BE2C (cell line): Measurements from ENCODE around the gene PLOD2.

ENCODE experiments used
- DNase-seq: peaks from one replicate; pipeline ENCODE4 v3.0.0-alpha.2; 2020
- H3K27me3 ChIP-seq: fragments of 250-450 bp; sonication (Bioruptor Pico); 2 replicates; pipeline ENCODE4 v1.5.1; 2020; ENCODE audit warnings: mild to moderate bottlenecking
- H3K36me3 ChIP-seq: fragments of 250-450 bp; sonication (Bioruptor Pico); 2 replicates; pipeline ENCODE4 v1.5.1; 2020; ENCODE audit warnings: mild to moderate bottlenecking
- H3K4me1 ChIP-seq: fragments of 250-450 bp; sonication (Bioruptor Pico); 2 replicates; pipeline ENCODE4 v1.5.1; 2020
- H3K4me3 ChIP-seq: 2 replicates; pipeline ENCODE4 v1.5.1; 2011; ENCODE audit warnings: low read depth, low read length
- H3K9me3 ChIP-seq: fragments of 250-450 bp; sonication (Bioruptor Pico); 2 replicates; pipeline ENCODE4 v1.5.1; 2020
- CTCF ChIP-seq: IDR thresholded peaks from 2 replicates; pipeline ENCODE4 v1.5.1; 2012; ENCODE audit warnings: mild to moderate bottlenecking, low read depth, low read length

The PLOD2 gene

GRCh38 chr3:146088840-146089239 is 72.1 kb downstream of the PLOD2 start:
- H3K4me3 ChIP-seq: no peak overlapping the region
- no peak for TF ChIP-seq CTCF
- no peak for DNase-seq
- H3K36me3 ChIP-seq: no peaks in the 10 kb centered on the region
- H3K9me3 ChIP-seq: no peaks in the 10 kb centered on the region
- H3K4me1 ChIP-seq: no peaks in the 10 kb centered on the region
- no peaks in the 10 kb centered on the region for H3K27me3 ChIP-seq

GRCh38 chr3:146087116-146087515 is 73.9 kb downstream of the PLOD2 start:
- Histone ChIP-seq H3K9me3 (no peaks in the 10 kb centered on the region), H3K27me3 (no peaks in the 10 kb centered on the region), H3K4me3 (no peak overlapping the region), H3K4me1 (no peaks in the 10 kb centered on the region), H3K36me3 (no peaks in the 10 kb centered on the region)
- no peak for DNase-seq
- TF ChIP-seq CTCF: no peak

GRCh38 chr3:146086211-146086610 is 74.8 kb downstream of the PLOD2 start:
- H3K27me3 ChIP-seq: no peaks in the 10 kb centered on the region
- H3K4me3 ChIP-seq: no peak overlapping the region
- H3K4me1 ChIP-seq: no peaks in the 10 kb centered on the region
- no peak for TF ChIP-seq CTCF
- no peak for DNase-seq
- no peaks in the 10 kb centered on the region for H3K36me3 ChIP-seq
- H3K9me3 ChIP-seq: no peaks in the 10 kb centered on the region

DNA sequence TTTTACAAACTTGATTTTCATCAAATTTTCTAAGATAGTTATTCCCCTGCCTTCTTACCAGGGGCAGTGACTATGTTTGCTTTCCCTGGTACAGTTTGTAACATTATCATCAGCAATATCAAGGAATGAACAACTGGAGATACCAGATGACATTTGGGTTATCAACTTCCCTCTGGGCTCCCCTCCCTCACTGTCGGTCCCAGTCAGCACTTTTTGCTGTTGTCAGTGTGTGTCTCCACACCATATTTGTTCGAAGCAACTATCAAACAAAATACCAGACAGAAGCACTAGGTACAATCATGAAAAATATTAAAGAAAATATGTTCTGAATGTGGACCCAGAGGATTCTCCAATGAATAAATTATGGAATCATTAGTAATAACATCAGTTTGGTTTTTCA is 75.3 kb downstream of the PLOD2 start:
- H3K4me1 ChIP-seq: no peaks in the 10 kb centered on the region
- no peaks in the 10 kb centered on the region for H3K9me3 ChIP-seq
- H3K36me3 ChIP-seq: no peaks in the 10 kb centered on the region
- no peak for TF ChIP-seq CTCF
- H3K27me3 ChIP-seq: no peaks in the 10 kb centered on the region
- no peak for DNase-seq
- H3K4me3 ChIP-seq: no peak overlapping the region

GRCh38 chr3:146080578-146080977 is 80.4 kb downstream of the PLOD2 start:
- DNase-seq: no peak
- H3K27me3 ChIP-seq: no peaks in the 10 kb centered on the region
- H3K4me3 ChIP-seq: no peak overlapping the region
- no peaks in the 10 kb centered on the region for H3K4me1 ChIP-seq
- no peaks in the 10 kb centered on the region for H3K9me3 ChIP-seq
- no peaks in the 10 kb centered on the region for H3K36me3 ChIP-seq
- no peak for TF ChIP-seq CTCF

DNA sequence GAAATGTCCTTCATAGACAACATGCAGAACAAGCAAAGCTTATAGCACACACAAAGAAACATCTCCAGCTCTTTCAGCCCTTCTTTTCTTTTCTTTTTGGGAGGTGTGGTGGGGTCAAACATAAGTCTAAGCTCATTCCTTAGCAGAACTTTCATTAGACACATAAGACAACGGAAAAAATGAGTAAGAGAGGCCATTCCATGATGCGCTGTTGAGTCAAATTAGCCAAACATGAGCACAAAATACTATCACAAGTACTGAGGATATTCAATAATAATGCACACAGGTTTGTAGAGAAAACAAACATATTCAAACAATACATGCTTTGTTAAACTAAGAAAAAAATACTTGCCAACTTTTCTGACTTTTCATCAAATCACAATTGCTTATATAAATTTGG is 83.0 kb downstream of the PLOD2 start:
- H3K27me3 ChIP-seq: no peaks in the 10 kb centered on the region
- no peaks in the 10 kb centered on the region for H3K9me3 ChIP-seq
- no peaks in the 10 kb centered on the region for H3K4me1 ChIP-seq
- H3K36me3 ChIP-seq: no peaks in the 10 kb centered on the region
- TF ChIP-seq CTCF: no peak
- no peak overlapping the region for H3K4me3 ChIP-seq
- no peak for DNase-seq
